ENCODE results near the gene SUGP1.

The SUGP1 gene

DNA sequence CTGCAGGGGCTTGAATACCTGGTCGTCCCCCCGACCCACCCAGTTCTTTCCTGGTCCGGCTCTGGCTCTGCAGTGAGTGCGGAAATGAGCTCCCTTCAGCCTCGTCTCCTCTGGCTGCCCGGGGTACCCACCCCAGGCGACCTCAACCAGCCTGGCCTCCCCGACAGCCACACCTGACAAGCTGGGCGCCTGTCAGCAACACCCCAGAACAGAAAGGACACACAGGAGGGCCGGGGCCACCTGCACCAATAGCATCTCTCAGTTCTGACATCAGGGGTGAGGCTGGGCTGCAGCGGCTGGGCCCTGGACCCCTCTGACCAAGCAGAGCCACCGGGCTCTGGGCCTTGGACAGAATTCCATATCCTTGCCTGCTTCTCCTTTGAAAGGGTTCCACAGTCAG, 19.7 kb downstream of the SUGP1 start:
- DNase-seq: no peak

DNA sequence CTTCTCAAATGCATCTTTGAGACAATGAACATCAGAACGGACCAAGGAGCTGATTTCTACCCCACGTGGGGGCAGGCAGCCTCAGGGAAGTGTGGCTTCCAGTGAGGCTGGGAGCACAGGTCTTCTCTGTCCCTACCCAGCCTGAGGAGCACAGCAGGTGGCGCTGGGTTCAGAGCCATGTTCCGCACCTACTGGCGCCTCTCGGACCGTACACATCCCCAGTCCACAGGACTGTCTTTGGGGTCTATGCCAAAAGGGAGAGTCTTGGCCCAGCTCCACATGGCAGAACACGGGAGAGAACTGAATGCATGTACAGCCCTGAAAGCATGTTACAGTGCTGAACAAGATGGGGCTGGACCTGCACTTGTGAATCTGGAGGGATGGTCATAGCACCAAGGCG, 22.6 kb downstream of the SUGP1 start:
- no peak for DNase-seq

DNA sequence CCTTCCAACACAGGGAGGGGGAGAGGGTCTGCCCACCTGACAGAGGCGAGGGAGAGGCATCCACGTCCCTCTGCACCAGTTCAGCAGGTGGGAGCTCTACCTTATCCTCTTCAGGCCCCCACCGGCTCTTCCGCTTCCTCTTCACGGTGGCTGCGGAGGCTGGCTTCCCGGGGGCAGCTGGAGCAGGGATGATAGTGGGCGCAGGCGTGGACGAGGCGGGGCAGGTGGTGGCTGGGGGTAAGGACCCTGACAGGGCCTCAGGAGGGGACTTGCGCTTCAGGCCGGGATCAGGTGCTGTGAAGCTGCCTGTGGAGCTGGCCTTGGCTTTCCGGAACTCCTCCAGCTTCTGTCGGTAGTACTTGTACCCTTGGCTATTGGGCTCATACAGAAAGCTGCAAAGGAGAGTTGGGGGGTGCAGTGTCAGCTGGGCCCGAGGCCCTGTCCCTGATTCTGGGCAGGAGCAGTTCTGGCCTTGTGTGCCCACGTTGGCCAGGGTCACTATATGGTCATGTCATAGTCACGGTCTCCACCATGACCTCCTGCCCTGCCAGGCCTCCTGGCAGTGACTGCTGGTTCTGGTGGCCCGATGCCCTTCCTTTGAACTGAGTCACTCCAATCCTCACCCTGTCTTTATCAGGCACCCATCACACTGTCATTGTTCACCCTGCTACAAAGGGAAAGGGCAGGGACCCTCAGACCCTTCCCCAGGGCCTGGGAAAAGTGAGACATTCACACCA, 23.2 kb downstream of the SUGP1 start:
- no peak for DNase-seq

DNA sequence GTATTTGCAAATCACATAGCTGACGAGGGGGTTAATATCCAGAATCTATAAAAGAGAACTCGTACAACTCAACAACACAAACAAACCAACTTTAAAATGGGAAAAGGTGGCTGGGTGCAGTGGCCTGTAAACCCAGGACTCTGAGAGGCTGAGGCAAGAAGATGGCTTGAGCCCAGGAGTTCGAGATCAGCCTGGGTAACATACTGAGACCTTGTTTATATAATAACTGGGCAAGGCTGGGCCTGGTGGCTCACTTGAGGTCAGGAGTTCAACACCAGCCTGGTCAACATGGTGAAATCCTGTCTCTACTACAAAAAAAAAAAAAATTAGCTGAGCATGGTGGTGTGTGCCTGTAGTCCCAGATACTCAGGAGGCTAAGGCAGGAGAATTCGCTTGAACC, 25.4 kb downstream of the SUGP1 start:
- no peak for DNase-seq

DNA sequence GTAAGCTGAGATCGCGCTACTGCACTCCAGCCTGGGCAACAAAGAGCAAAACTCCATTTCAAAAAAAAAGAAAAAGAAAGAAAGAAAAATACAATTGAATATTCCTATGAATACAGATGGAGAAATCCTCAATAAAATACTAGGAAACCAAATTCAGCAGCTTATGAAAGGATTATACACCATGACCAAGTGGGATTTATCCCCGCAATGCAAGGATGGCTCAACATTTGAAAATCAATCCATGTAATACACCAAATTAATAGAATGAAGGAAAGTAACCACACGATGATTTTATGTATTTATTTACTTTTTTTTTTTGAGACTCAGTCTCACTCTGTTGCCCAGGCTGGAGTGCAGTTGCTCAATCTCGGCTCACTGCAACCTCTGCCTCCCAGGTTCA, 27.7 kb downstream of the SUGP1 start:
- no peak for DNase-seq

DNA sequence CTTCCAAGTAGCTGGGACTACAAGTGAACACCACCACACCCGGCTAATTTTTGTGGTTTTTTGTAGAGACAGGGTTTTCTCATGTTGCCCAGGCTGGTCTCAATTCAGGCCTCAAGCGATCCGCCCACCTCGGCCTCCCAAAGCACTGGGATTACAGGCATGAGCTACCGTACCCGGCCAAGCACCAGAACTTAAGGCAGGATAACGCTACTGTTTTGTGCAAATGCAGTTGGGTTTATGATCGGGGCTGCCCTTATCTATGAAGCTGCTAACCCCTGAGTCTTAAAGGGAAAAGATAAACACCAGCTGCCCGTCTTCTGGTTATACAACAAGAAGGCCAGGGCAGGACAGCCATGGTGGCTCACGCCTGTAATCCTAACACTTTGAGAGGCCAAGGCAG, 34.6 kb downstream of the SUGP1 start:
- no peak for DNase-seq

DNA sequence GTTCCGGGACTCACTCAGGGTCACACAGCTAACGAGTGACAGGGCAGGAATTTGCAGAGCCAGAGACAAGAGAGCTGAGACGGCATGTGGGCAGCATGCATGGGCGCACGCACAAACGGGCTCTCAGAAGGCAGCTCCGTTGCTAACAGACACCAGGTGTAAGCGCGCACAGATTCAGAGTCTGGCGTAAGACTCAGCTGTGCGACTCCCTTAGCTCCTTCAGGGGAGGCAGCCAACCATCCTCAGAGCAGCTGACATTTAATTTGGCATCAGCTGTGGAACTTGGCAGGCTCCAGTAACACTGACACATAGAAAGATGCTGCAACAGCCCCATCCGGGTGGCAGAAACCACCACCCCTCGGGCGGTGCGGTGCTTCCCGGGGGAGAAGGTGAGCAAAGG, 39.7 kb downstream of the SUGP1 start:
- DNase-seq: no peak

DNA sequence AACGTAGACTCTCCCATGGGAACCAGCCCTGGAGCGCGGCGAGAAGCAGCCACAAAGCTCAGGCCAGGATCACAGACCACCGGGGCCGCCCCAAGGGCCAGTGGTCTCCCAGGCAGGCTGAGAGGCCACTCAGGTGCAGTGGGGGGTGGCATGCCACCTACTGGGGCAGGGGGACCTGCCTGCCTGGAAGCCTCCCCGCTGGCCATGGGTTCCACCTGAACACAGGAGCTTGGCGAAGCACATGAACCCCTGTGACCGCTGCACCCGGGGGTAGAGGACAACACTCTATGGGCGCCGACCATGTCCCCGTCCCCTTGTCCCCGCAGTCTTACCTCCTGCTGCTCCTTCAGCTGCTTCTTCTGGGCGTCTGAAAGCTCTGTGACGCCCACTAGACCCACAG, 40.5 kb downstream of the SUGP1 start:
- DNase-seq: no peak

DNA sequence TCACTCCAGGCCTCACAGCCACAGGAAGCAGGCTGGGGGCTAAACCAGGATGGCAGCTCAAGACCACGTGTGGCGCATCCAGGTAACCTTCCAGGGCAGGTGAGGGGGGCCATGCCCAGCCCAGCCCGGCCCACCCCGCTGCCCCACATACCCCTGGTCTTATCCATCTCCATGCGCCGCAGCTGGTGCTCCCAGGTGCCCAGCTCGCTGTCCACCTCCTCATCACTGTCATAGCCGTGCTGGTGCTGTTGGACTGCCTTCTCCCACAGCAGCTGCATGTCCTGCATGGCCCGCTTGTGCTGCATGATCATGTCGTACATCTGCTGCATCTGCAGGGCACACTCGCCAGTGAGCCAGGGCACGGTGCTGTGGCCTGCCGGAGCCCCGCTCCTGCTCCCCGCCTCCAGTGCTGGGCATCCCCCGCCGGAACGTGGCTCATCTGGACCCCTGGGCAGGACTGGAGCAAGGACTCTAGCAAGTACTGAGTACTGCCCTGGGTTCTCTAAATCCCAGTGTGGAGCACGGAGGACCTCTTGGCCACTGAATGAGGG, 41.2 kb downstream of the SUGP1 start:
- DNase-seq: no peak

DNA sequence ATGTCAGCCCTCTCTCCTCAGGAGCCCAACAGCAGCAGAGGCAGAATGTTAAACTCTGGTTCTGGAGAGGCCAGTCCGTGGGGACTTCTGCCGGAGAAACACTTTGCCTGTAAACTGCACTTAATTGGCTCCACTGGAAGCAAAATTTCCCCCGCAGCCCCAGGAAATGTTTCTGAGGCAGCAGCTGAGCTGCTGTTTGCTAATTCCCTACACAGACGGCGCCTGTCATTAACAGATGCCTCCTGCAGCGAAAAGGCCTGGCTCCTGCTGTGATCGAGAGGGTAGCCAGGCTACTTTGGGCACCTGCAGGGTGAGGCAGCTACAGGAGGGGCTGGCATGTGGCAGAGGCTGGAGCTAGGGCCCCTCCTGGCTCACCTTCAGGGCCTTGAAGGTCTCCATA, 42.0 kb downstream of the SUGP1 start:
- no peak for DNase-seq

DNA sequence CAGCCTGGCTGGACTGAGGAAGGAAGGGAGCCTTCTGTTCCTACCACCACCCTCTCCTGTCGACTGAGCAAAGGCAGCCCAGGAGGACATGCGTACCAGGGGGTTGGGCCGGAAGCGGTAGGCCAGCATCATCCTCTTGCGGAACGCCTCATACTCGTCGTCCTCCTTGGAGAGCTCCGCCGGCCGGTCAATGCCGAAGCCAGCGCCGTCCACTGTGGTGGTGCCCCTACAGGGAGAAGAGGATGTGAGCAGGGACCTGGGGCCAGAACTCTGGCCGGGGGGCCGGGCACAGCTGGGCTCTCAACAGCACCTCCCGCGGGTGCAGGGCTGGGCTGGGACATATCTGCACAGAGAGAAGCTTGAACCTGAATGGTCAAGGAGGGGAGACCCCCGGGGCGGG, 43.5 kb downstream of the SUGP1 start:
- no peak for DNase-seq

DNA sequence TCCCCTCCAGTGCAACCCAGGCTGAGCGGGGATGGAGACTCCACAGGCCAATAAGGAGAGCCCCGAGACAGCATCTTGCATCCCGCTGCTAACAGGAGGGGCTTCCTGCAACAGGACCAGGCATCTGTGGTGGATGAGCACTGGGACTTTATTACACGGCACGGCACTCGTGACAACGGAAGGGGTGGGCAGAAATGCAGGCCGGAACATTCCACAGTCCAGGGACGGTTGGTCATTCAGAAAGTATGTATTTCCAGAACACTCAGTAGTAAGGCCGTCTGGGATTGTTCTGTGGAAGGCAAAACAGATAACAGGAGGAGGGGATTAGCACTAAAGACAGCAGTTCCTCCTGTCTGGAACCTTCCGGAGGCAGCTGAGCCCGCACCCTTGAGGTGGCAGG, 43.9 kb downstream of the SUGP1 start:
- no peak for DNase-seq

DNA sequence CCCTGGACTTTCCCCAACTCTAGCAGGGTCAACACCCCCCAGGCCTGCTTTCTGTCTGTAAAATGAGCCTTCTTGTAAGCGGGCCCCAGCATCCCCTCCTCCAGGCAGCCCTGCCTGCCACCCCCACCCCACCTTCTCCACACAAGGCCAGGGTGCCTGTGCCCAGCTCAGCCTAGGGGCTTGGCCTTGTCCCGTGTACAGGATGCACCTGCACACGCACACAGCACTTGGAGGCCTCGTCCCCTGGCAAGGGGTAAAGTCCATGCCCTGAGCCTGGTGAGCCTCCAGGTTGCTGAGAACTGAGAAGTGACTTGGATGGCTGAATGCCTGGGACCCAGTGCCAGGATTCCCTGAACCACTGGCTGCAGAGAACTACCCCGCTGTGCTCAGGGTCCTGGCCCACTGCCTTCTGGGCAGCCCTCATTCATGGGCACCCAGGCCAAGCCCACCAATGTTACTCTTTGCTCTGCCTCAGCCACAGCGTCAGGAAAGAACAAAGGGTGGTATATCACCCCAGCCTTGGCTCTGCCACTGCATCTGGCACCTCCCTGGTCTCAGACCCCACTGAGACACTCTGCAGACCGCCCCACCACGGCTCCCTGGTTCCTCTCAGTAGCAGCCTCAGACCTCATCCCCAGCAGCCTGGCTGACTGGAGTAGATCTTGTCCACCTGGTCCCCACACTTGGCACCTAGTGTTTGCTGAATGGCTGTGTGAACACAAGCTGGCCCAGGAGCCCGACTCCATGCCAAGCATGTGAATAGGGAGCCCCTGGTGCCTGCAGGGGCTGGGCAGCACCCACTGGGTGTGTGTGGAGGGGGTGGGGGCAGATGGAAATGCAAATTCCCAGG, 45.4 kb downstream of the SUGP1 start:
- DNase-seq: no peak

DNA sequence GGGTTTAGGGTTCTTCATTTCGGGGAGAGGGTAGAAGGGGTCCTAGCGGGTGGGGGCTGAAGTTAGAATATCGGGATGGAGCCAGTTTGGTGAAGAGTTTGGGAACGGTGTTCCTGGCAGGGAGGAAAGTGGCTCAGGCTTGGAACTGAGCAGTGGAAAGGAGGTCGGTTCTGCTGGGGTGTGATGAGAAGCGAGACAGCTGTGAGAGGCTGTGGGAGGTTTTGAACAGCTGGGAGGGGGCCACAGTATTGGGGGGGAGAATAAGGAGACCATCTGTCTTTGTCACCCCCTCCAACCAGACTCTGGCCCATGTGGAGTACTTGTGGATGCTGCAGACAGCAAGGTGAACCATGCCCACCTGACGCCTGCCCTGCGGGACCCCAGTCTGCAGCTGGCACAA, 46.2 kb downstream of the SUGP1 start:
- DNase-seq: no peak

DNA sequence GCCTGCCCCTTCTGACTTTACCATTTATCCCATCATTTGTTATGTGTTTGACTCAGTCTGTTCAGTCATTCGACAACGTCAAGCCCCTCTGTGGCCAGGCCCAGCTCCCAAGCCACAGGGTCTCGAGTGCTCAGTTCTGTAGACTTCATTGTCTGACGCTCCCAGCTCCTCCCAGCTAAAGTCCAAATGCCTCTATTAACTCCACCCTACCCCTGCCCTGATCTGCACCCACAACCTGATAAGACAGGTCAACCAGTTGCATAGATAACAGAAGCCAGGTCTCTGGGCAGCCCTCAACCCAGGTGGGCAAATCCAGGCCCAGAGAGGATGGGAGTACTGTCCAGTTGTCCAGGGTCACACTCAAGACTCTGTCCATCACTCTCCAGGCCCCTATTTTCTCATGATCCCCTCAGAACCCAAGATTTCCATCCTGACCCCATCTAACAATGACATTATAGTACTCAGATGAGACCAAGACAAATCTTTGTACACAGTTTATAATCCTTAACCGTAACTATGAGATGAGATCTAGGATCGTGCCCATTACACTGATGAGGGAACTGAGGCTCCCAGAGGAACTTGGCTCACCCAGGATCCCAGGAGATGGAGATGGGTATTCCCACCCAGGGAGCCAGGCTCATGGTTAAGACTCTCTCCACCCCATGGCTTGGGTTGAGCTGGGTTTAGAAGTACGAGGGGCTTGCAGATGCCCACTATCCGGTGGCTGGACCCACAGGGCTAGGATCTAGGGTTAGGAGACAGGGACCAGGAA, 48.3 kb downstream of the SUGP1 start:
- no peak for DNase-seq

DNA sequence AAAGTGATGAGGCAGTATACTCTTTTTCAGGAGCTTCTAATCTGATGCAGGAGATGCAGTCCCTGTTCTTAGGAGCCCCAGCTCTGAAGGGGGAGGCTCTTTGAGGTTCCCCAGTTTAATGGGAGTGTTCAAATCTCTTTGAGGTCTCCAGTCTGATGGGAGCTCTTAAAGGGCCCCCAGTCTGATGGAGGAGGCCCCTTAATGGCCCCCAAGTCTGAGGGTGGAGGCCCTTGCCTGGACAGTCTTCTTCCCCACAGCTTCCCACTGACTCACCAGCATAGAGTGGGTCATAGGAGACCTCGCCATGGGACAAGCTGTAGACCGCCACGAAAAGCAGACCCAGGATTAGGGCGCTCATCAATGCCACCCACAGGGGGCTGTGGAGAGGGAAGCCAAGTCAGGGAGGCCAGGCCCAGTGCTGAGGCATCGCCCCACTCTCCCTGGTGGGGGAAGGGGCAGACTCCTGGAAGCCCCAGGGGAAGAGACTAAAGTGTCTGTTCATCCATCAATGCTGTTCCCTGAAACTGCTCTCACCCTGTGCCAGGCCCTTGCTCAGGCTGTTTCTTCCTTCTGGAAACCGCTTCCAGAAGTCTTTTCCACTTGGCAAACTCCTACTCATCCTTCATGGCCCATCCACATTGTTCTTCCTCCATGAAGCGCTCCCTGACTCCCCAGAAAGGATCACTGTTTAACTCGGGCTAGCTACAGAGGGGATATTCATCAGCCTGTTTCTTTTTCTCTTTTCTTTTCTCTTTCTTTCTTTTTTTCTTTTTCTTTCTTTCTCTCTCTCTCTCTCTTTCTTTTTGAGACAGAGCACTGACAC, 49.3 kb downstream of the SUGP1 start:
- no peak for DNase-seq

DNA sequence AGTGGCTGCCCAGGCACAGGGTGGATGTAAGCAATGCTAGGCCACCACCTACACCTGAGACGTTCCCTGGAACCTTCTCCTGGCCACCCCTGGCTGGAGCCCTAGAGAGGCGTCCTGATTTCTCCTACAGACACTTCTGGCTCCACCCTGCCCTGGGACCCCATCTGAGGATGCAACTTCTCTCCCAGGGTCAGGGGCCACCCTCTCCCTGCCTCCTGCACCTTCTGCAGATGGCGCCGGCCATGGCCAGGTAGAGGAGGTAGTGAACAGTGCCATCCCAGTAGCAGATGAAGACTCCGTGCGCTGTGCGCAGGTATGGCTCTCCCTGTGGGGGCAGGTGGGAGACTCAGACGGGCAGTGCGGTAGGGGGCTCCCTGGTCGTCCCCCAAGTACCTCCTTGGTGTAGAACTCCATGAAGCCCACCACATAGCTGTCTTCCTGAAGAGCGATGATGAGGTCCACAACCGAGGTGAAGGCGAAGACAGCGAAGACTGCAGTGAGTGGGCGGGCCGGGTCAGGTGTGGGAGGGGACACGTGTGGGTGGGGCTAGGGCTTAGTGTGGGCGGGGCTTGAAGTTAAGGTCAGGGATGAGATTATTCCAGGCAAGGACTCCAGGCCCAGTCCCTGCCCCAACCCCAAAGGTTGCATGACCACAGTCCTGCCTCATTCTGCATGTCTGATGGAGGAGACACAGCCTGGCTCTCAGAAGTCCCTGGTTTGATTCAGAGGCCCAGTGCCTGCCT, 50.2 kb downstream of the SUGP1 start:
- no peak for DNase-seq

DNA sequence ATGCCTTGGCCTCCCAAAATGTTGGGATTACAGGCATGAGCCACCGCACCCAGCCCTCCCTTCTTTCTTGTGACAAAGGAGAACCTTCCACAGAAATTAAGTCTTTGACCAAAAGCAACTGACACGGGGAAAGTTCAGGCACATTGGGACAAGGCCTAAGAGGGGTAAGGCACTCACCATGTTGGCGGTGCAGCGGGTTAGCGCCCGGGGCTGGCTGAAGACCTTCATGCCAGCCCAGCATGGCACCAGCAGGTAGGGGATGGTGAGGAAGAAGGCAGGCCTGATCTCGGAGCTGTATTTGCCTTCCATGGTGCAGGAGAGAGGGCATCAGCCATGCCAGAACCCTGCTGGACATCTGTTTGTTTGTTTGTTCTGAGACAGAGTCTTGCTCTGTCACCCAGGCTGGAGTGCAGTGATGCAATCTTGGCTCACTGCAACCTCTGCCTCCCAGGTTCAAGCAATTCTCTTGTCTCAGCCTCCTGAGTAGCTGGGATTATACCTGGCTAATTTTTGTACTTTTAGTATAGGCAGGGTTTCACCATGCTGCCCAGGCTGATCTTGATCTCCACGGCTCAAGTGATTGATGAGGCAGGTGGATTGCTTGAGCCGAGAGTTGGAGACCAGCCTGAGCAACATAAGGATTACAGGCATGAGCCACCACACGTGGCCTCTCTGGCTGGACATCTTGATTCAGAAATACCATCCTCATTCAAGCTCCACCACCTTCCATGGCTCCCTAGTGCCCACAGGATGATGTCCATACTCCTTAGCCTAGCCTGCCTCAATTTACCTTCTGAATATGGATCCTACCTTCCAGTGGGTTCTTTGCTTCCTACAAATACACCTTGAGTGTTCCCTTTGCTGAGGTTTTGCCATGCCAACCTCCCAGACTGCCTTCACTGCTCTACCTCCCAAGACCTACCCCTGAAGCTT, 51.6 kb downstream of the SUGP1 start:
- no peak for DNase-seq

DNA sequence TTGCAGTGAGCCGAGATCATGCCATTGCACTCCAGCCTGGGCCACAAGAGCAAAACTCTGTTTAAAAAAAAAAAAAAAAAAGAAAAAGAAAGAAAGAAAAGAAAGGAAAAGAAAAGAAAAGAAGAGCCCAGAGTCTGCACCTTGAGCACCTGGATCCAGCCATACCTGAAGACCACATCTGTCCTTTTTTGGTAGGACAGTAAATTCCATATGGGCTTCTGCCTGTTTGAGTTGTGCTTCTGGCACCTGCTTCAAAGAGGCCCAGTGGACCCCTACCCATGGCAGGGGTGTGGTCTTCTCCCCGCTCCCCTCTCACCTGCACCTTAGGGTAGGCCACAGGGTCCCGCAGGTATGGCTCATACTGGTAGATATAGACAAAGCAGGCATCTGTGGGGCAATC, 53.0 kb downstream of the SUGP1 start:
- no peak for DNase-seq

DNA sequence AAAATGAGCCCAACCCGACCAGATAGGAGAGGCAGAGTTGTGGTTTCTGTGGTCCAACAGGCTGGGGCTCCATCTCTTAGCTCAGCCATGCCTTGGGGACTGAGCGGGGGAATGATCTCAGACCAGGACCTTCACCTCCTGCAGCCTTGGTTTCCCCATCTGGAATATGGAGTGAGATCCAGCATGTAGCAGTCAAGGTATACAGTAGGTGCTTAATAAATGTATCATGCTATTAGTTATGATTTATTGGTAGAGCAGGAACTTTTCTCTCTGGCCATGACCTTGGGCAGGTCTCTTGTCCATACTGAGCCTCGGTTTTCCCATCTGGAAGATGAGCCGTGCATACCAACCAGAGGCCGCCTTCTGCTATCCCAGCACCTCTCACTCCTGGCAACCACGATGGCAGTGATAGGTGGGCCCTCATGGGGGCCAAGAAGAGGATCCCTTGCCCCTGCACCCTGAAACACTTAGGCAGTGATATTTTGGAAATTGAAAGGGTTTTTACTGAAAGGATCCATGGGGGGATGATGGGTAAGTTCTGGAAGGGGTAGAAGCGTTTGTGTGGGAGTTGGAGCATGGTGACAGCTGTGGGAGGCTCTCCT, 56.3 kb downstream of the SUGP1 start:
- DNase-seq: no peak
